Cardiac fibroblast (primary cell): ENCODE measurements around the gene RBM34.
A peak's percentile ranks its signal among the peaks of the same experiment; 100 is the strongest.

Experiments
- DNase-seq, 2 donors: peaks; one replicate each; pipeline versions ENCODE4 v3.0.0 to v3.0.0-alpha.2; 2010; ENCODE audit warnings: low read depth in 2 of 2
- H3K4me3 ChIP-seq, 2 donors: replicated peaks in 1 of 2; 1 replicate in 1 of 2; 2 replicates in 1 of 2; pipeline ENCODE4 v1.5.1; 2011; ENCODE audit warnings: low read depth in 2 of 2, low read length in 2 of 2, mild to moderate bottlenecking in 2 of 2, moderate library complexity in 1 of 2
- CTCF ChIP-seq: IDR thresholded peaks from one replicate; pipeline ENCODE4 v1.5.1; 2011; ENCODE audit warnings: low read depth, mild to moderate bottlenecking, low read length, inconsistent platforms

RBM34 gene

GRCh38 chr1:235190431-235190830, 29.4 kb upstream of the RBM34 start:
- no peak overlapping the region for H3K4me3 ChIP-seq
- no peak for TF ChIP-seq CTCF
- DNase-seq: no peak

DNA sequence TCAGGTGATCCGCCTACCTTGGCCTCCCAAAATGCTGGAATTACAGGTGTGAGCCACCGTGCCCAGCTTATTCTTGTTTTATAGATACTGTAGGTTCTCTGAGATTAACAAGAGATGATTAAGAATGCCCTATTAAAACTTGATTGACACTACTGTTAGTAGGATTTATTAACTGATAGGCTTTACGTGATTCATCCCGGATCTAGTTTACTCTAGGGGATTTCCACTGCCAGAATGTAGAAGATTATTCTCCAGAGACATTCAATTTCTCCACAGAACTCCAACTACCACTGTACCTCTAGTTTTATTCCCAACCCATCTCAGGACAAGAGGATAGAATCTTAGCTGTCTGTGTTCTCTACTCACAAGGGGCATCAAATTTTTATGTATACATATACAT, 26.3 kb upstream of the RBM34 start:
- TF ChIP-seq CTCF: no peak
- no peak overlapping the region for H3K4me3 ChIP-seq
- DNase-seq: peak in 1 of 2 donors; percentile 36

GRCh38 chr1:235181561-235182245, 20.7 kb upstream of the RBM34 start:
- no peak for TF ChIP-seq CTCF
- no peak overlapping the region for H3K4me3 ChIP-seq
- no peak for DNase-seq

DNA sequence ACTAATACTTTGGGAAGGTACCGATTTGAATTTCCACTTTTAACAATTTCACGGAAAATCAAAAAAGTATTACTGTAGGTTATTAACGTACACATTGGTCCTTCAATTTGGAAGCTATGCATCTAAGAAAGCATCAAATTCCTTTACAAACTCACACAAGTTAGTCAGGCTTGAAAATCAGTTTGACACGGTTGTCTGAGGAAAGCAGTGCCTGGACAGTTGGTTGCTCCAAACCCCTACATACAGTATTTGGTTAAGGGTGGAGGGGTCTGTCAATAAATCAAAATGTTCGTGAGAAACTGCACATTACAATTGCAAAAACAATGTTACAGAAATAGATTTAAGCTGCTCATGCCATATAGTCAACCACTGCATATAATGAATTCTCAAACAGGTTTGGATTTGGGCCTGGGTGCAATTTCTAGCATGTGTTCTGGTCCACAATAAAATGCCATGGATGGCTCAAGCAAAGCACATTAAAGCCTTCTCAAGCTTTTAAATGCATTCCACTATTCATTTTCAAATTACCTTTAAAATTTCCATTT, 19.9 kb upstream of the RBM34 start:
- TF ChIP-seq CTCF: no peak
- no peak for DNase-seq
- no peak overlapping the region for H3K4me3 ChIP-seq

DNA sequence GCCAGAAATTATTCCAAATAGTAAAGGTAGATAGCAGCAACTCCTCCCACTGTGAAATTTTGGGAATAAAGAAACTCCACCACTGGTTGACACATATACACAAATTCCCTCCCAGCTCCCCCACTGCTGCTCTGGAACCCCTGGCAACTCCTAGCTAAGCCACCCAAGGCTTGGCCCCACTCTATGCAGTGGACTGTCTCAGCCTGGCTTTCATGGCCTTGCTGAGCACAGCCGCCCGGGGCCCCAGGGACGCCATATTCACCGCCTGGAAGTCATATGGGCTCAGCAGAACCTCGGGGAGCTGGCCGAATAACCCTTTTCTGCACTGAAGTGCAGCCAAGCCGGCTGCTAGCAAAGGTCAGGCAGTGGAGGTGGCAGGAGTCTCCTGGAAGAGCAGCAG, 15.4 kb upstream of the RBM34 start:
- DNase-seq: no peak
- H3K4me3 ChIP-seq: no peak overlapping the region
- TF ChIP-seq CTCF: no peak

DNA sequence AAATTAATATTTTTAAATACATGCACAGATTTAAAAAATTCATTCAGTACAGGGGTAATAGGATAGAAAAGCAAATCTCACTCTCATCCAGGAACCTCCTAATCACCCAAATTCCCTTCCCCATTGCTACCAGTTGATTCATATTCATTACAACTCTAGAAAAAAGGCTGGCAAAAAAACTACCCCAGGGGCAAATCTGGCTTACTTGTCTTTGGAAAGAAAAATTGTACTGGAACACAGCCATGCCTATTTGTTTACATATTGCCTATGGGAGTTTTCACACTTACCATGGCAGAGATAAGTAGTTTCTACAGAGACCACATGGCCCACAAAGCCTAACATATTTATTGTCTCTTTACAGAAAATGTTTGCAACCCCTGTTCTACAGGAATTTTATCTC, 8.9 kb upstream of the RBM34 start:
- no peak for TF ChIP-seq CTCF
- no peak overlapping the region for H3K4me3 ChIP-seq
- no peak for DNase-seq

GRCh38 chr1:235168375-235168774, 7.3 kb upstream of the RBM34 start:
- no peak overlapping the region for H3K4me3 ChIP-seq
- TF ChIP-seq CTCF: no peak
- no peak for DNase-seq
